Cardiac muscle cell (in vitro differentiated cells and primary cell): Measurements from ENCODE around the gene DLK2. TPM values are rescaled to one million over a fixed set of nuclear protein-coding genes. Genes with fewer than 3 reads are reported as not detected.
"Not testable (repeated sequence)": the region's sequence is repeated elsewhere in the genome, so short reads cannot be mapped to it uniquely, and the experiment has no call there.

Experiments
- DNase-seq, 2 donors: peaks; one replicate each; pipeline versions ENCODE4 v3.0.0 to v3.0.0-alpha.2; 2010 to 2017; ENCODE audit warnings: low read depth in 1 of 2, low spot score in 1 of 2
- H3K27ac ChIP-seq: fragments of 200-600 bp; sonication (generic); 2 replicates; pipeline ENCODE4 v1.5.1; 2016
- H3K27me3 ChIP-seq: fragments of 200-600 bp; sonication (generic); 2 replicates; pipeline ENCODE4 v1.6.0; 2016; ENCODE audit warnings: control low read depth
- H3K36me3 ChIP-seq: fragments of 200-600 bp; sonication (generic); 2 replicates; pipeline ENCODE4 v1.5.1; 2016; ENCODE audit warnings: control low read depth
- H3K4me1 ChIP-seq: fragments of 200-600 bp; sonication (generic); 2 replicates; pipeline ENCODE4 v1.8.1; 2017; ENCODE audit warnings: low read depth, mild to moderate bottlenecking, mixed run types
- H3K4me3 ChIP-seq: fragments of 200-600 bp; sonication (generic); 2 replicates; pipeline ENCODE4 v1.5.1; 2016; ENCODE audit warnings: mild to moderate bottlenecking
- H3K9me3 ChIP-seq: fragments of 200-600 bp; sonication (generic); 2 replicates; pipeline ENCODE4 v1.5.1; 2017; ENCODE audit warnings: low read depth, mild to moderate bottlenecking, control low read depth
- CTCF ChIP-seq: IDR thresholded peaks from 2 replicates; pipeline ENCODE4 v1.5.1; 2012; ENCODE audit warnings: low read depth, mild to moderate bottlenecking, low read length
- polyA plus RNA-seq: library from polyadenylated mRNA; unstranded; fragments of >200 nt; fragmentation: Nextera tagmentation; extraction: Ambion mirVana; gene quantifications from 2 replicates; pipeline ENCODE4 v1.2.1, GENCODE V29; 2016
- total RNA-seq: library from RNA; depleted of rRNA; stranded (reverse); fragments of >200 nt; gene quantifications from 2 replicates; pipeline ENCODE4 v1.2.3, GENCODE V29; 2016

Gene DLK2
- total and polyA plus RNA-seq, 2 experiments from 2014 or later, result 4.4 to 5.0 TPM

GRCh38 chr6:43471399-43471798 is 16.1 kb upstream of the DLK2 start:
- Histone ChIP-seq H3K36me3 (no peaks in the 10 kb centered on the region), H3K9me3 (no peaks in the 10 kb centered on the region), H3K4me1 (no peaks in the 10 kb centered on the region), H3K27me3 (no peaks in the 10 kb centered on the region), H3K4me3 (no peak overlapping the region), H3K27ac (no peak overlapping the region)
- DNase-seq, result no peak
- TF ChIP-seq CTCF, result no peak

- H3K36me3 ChIP-seq, result no peaks in the 10 kb centered on the region
- no peaks in the 10 kb centered on the region for H3K4me1 ChIP-seq
- no peaks in the 10 kb centered on the region for H3K9me3 ChIP-seq
- no peak overlapping the region for H3K4me3 ChIP-seq
- H3K27me3 ChIP-seq, result no peaks in the 10 kb centered on the region
- H3K27ac ChIP-seq, result no peak overlapping the region
- no peak for DNase-seq
- no peak for TF ChIP-seq CTCF
Measured at GRCh38 chr6:43469947-43470346, 14.6 kb upstream of the DLK2 start.

GRCh38 chr6:43468748-43469681 is 13.7 kb upstream of the DLK2 start:
- H3K4me1 ChIP-seq, result no peaks in the 10 kb centered on the region
- no peak for DNase-seq
- H3K9me3 ChIP-seq, result no peaks in the 10 kb centered on the region
- H3K27ac ChIP-seq, result no peak overlapping the region
- H3K27me3 ChIP-seq, result no peaks in the 10 kb centered on the region
- no peak for TF ChIP-seq CTCF
- H3K4me3 ChIP-seq, result no peak overlapping the region
- H3K36me3 ChIP-seq, result no peaks in the 10 kb centered on the region

- Histone ChIP-seq H3K4me3 (no peak overlapping the region), H3K27ac (no peak overlapping the region), H3K9me3 (no peaks in the 10 kb centered on the region), H3K36me3 (no peaks in the 10 kb centered on the region), H3K4me1 (no peaks in the 10 kb centered on the region), H3K27me3 (peaks cover under 1% of the 10 kb centered on the region)
- TF ChIP-seq CTCF, result no peak
- DNase-seq, result no peak
Measured at GRCh38 chr6:43468240-43468639, 12.9 kb upstream of the DLK2 start.

GRCh38 chr6:43467752-43468151 is 12.4 kb upstream of the DLK2 start:
- no peak for DNase-seq
- TF ChIP-seq CTCF, result no peak
- Histone ChIP-seq H3K27me3 (peaks cover 3% of the 10 kb centered on the region), H3K27ac (no peak overlapping the region), H3K4me1 (no peaks in the 10 kb centered on the region), H3K4me3 (no peak overlapping the region), H3K36me3 (no peaks in the 10 kb centered on the region), H3K9me3 (no peaks in the 10 kb centered on the region)

- H3K4me1 ChIP-seq, H3K27ac ChIP-seq, H3K27me3 ChIP-seq, H3K36me3 ChIP-seq, DNase-seq, H3K9me3 ChIP-seq, H3K4me3 ChIP-seq: not testable (repeated sequence)
Measured at GRCh38 chr6:43467265-43467664, 11.9 kb upstream of the DLK2 start.
